ENCODE results near the gene RIMBP3B.
"Not testable (repeated sequence)": the region's sequence is repeated elsewhere in the genome, so short reads cannot be mapped to it uniquely, and the experiment has no call there.

- not testable (repeated sequence) for TF ChIP-seq POLR2AphosphoS5, CTCF, POLR2A, EP300 (IDR thresholded peaks at IDR 0.05)
These were observed 20.5 kb upstream of the RIMBP3B start for GRCh38 chr22:21363061-21363460.

All from sigmoid colon (tissue), 4 donors.